GM12878 (cell line): ENCODE results near the gene PTGR2. TPM values are rescaled to one million over a fixed set of nuclear protein-coding genes. Genes with fewer than 3 reads are reported as not detected.

Experiments
- ATF7 ChIP-seq: fragments of 450-650 bp; IDR thresholded peaks from 2 replicates; pipeline ENCODE4 v1.6.1; 2016; ENCODE audit warnings: low read depth, mild to moderate bottlenecking
- BHLHE40 ChIP-seq, 2 experiments: fragments of 450-650 bp in 1 of 2; IDR thresholded peaks; 2 replicates each; pipeline ENCODE4 v1.6.1; 2011 to 2017; ENCODE audit warnings: low read depth in 2 of 2, borderline replicate concordance in 1 of 2, improper control_type of control experiment in 1 of 2, low read length in 1 of 2, mild to moderate bottlenecking in 1 of 2
- BRCA1 ChIP-seq: IDR thresholded peaks from 2 replicates; pipeline ENCODE4 v1.6.1; 2011; ENCODE audit warnings: low read depth, low read length, improper control_type of control experiment
- CHD2 ChIP-seq: IDR thresholded peaks from 2 replicates; pipeline ENCODE4 v1.6.1; 2011; ENCODE audit warnings: low read depth, low read length, improper control_type of control experiment, borderline replicate concordance
- CREM ChIP-seq: IDR thresholded peaks from 2 replicates; pipeline ENCODE4 v1.6.1; 2014; ENCODE audit warnings: antibody characterized with exemption, low read depth
- CTCF ChIP-seq, 3 experiments: IDR thresholded peaks in 2 of 3; conservative IDR thresholded peaks in 1 of 3; 2 replicates each; pipeline ENCODE4 v1.5.1; 2011; ENCODE audit warnings: low read depth in 3 of 3, low read length in 3 of 3, mild to moderate bottlenecking in 3 of 3, control low read depth in 2 of 3, moderate library complexity in 2 of 3, inconsistent platforms in 1 of 3, mixed read lengths in 1 of 3; ENCODE audit not compliant: control insufficient read depth in 2 of 3, insufficient read depth in 1 of 3; ENCODE audit errors: extremely low read depth in 1 of 3
- ETV6 ChIP-seq, 2 experiments: fragments of 450-650 bp in 1 of 2; IDR thresholded peaks in 1 of 2; conservative IDR thresholded peaks in 1 of 2; 2 replicates each; pipeline ENCODE4 v1.6.1; 2014; ENCODE audit warnings: antibody characterized with exemption in 1 of 2, borderline replicate concordance in 1 of 2, low read depth in 1 of 2, mild to moderate bottlenecking in 1 of 2, moderate library complexity in 1 of 2
- GATAD2B ChIP-seq: fragments of 450-650 bp; conservative IDR thresholded peaks from 2 replicates; pipeline ENCODE4 v1.6.1; 2017; ENCODE audit warnings: low read depth, mild to moderate bottlenecking, moderate library complexity
- IKZF1 ChIP-seq: fragments of 450-650 bp; conservative IDR thresholded peaks from 2 replicates; pipeline ENCODE4 v1.6.1; 2017; ENCODE audit warnings: antibody characterized with exemption, mild to moderate bottlenecking
- IRF3 ChIP-seq: fragments of 450-650 bp; IDR thresholded peaks from 2 replicates; pipeline ENCODE4 v1.6.1; 2014; ENCODE audit warnings: mild to moderate bottlenecking
- IRF5 ChIP-seq: fragments of 450-650 bp; IDR thresholded peaks from 2 replicates; pipeline ENCODE4 v1.6.1; 2017; ENCODE audit warnings: borderline replicate concordance
- MLLT1 ChIP-seq: fragments of 450-650 bp; IDR thresholded peaks from 2 replicates; pipeline ENCODE4 v1.6.1; 2016; ENCODE audit warnings: mild to moderate bottlenecking
- NBN ChIP-seq: fragments of 450-650 bp; IDR thresholded peaks from 2 replicates; pipeline ENCODE4 v1.6.1; 2016
- NFIC ChIP-seq: IDR thresholded peaks from 2 replicates; pipeline ENCODE4 v1.6.1; 2012; ENCODE audit warnings: low read depth, mild to moderate bottlenecking, inconsistent platforms, low read length, moderate library complexity
- NRF1 ChIP-seq: conservative IDR thresholded peaks from 2 replicates; pipeline ENCODE4 v1.6.1; 2011; ENCODE audit warnings: mild to moderate bottlenecking, low read depth, low read length, improper control_type of control experiment
- PKNOX1 ChIP-seq: fragments of 450-650 bp; IDR thresholded peaks from 2 replicates; pipeline ENCODE4 v1.6.1; 2016; ENCODE audit warnings: mild to moderate bottlenecking
- PML ChIP-seq: IDR thresholded peaks from 2 replicates; pipeline ENCODE4 v1.6.1; 2012; ENCODE audit warnings: low read length, inconsistent platforms
- POLR2A ChIP-seq: IDR thresholded peaks from 2 replicates; pipeline ENCODE4 v1.6.1; 2011; ENCODE audit warnings: low read depth, mild to moderate bottlenecking, low read length
- POU2F2 ChIP-seq: IDR thresholded peaks from 3 replicates; pipeline ENCODE4 v1.6.1; 2011; ENCODE audit warnings: low read depth, mild to moderate bottlenecking, low read length, borderline replicate concordance
- SIN3A ChIP-seq: IDR thresholded peaks from 2 replicates; pipeline ENCODE4 v1.6.1; 2012; ENCODE audit warnings: low read depth, low read length, improper control_type of control experiment
- SMAD5 ChIP-seq: IDR thresholded peaks from 2 replicates; pipeline ENCODE4 v1.6.1; 2016; ENCODE audit warnings: antibody characterized with exemption, low read depth
- TAF1 ChIP-seq: IDR thresholded peaks from 2 replicates; pipeline ENCODE4 v1.6.1; 2011; ENCODE audit warnings: mild to moderate bottlenecking, low read depth, low read length, borderline replicate concordance
- ZNF207 ChIP-seq: fragments of 450-650 bp; IDR thresholded peaks from 2 replicates; pipeline ENCODE4 v1.6.1; 2014; ENCODE audit warnings: antibody characterized with exemption, mild to moderate bottlenecking, borderline replicate concordance
- polyA plus RNA-seq, 11 experiments: library from polyadenylated mRNA; depleted of rRNA in 4 of 11; unstranded in 6 of 11; stranded (reverse) in 5 of 11; fragments of >200 nt; fragmentation: Nextera tagmentation in 4 of 11; fragmentation: Illumina TruSeq in 1 of 11; extraction: Ambion mirVana in 4 of 11; extraction: Trizol in 1 of 11; gene quantifications; 1 replicate in 1 of 11; 2 replicates in 10 of 11; pipeline versions ENCODE4 v1.2.1 to v1.2.3, GENCODE V29; 2011 to 2016; ENCODE audit warnings: inconsistent platforms in 2 of 11, missing spikeins in 2 of 11, low read depth in 1 of 11
- total RNA-seq, 4 experiments: library from RNA; depleted of rRNA in 3 of 4; stranded (reverse); fragments of >200 nt in 3 of 4; fragmentation: Illumina TruSeq in 1 of 4; extraction: Trizol in 1 of 4; gene quantifications; 2 replicates each; pipeline versions ENCODE4 v1.2.1 to v1.2.3, GENCODE V29; 2013 to 2021

Gene PTGR2
- total and polyA plus RNA-seq, 10 of the 15 experiments (the other 5 are each of a cell fraction or from before 2014, with no cell fraction given) = 3.3 to 12.8 (median 8.4) TPM

GRCh38 chr14:73851567-73852382, at the start of gene PTGR2 (continued):
- TF ChIP-seq ZNF207 (peak; percentile 77; the same call in 1 of the 2 replicates), POU2F2 (peak; percentile 53; the same call in 1 of the 3 replicates), NFIC (0 out of 2 replicates have a peak, but pooled peaks have one; percentile 20), IKZF1 (peak; percentile 86), IRF5 (peak; percentile 62; the same call in 1 of the 2 replicates), PKNOX1 (peak; percentile 23; the same call in 1 of the 2 replicates), MLLT1 (peak; percentile 73; the same call in 1 of the 2 replicates), SIN3A (no peak), BHLHE40 (IDR thresholded peaks at IDR 0.05; ENCODE audit: borderline replicate concordance in 1 of 2, low read depth in 2 of 2, low read length in 1 of 2) (peak; percentile 24 to 67; a peak in 2 of 4 replicates), CHD2 (peak; percentile 98), CTCF (IDR thresholded peaks at IDR 0.05 in 2 of 3, conservative IDR thresholded peaks at IDR 0.05 in 1 of 3; ENCODE audit: control insufficient read depth in 2 of 3, extremely low read depth in 1 of 3, insufficient read depth in 1 of 3, low read depth in 3 of 3, low read length in 3 of 3) (peak in 1 of 3 experiments; percentile 15; a peak in 1 of 6 replicates), NBN (peak; percentile 69; the same call in 1 of the 2 replicates), IRF3 (no peak), PML (peak; percentile 87), POLR2A (peak; percentile 93), ETV6 (conservative IDR thresholded peaks at IDR 0.05 in 1 of 2, IDR thresholded peaks at IDR 0.05 in 1 of 2; ENCODE audit: borderline replicate concordance in 1 of 2, low read depth in 1 of 2) (no peak), GATAD2B (0 out of 2 replicates have a peak, but pooled peaks have one; percentile 41), BRCA1 (peak; percentile 70), NRF1 (peak; percentile 69), CREM (peak; percentile 70; the same call in 1 of the 2 replicates), SMAD5 (peak; percentile 86), ATF7 (peak; percentile 77), TAF1 (peak; percentile 91)
